ENCODE data around the gene ANKRD10.

ANKRD10 gene

DNA sequence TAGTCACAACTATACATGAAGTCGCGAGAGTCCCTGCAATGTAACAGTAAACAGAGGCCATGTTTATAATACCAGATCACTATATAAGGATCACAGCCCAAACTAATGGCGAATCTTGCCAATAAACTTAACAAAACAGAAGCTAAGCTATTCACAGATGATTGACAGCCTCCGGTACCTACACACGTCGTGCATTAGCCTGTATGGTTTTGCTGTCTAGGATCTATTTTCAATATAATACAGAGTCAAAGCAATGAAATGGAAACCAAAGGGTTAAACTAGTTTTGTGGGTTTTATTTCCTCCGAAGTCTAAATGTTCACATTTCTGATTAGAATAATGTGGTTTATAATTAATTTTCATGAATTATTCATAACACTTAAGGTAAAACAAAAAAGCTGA is 10.1 kb downstream of the ANKRD10 start:
- TF ChIP-seq, protein P1, sequence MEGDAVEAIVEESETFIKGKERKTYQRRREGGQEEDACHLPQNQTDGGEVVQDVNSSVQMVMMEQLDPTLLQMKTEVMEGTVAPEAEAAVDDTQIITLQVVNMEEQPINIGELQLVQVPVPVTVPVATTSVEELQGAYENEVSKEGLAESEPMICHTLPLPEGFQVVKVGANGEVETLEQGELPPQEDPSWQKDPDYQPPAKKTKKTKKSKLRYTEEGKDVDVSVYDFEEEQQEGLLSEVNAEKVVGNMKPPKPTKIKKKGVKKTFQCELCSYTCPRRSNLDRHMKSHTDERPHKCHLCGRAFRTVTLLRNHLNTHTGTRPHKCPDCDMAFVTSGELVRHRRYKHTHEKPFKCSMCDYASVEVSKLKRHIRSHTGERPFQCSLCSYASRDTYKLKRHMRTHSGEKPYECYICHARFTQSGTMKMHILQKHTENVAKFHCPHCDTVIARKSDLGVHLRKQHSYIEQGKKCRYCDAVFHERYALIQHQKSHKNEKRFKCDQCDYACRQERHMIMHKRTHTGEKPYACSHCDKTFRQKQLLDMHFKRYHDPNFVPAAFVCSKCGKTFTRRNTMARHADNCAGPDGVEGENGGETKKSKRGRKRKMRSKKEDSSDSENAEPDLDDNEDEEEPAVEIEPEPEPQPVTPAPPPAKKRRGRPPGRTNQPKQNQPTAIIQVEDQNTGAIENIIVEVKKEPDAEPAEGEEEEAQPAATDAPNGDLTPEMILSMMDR (IDR thresholded peaks at IDR 0.05; ENCODE audit: low read depth, low read length) = no peak
- H3K36me3 ChIP-seq = peaks cover 46% of the 10 kb centered on the region
- no peaks in the 10 kb centered on the region for H3K9me3 ChIP-seq
- H3K4me1 ChIP-seq = no peaks in the 10 kb centered on the region; the same call in 1 of the 2 replicates
- no peak overlapping the region for H3K4me3 ChIP-seq (ENCODE audit: low read depth, low read length)
- DNase-seq = no peak
- H3K27me3 ChIP-seq = no peaks in the 10 kb centered on the region

DNA sequence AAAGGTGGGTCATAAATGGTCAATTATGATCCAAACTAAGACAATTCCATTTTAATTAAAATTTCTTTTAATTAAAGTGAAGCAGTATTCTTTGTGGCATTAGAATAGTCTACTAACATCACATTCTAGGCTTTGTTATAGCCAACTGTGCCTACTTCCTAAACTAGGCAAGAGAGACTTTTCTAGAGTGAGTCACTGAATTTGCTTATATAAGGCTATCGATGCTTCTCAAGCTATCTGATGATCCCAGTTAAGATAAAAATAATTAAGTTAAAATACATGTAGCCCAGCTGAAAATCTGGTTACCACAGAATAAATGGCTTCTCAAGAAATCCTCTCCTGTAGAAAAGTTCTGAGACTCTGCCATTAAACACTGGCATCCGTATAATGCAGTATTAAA is 12.5 kb downstream of the ANKRD10 start:
- Histone ChIP-seq H3K27me3 (no peaks in the 10 kb centered on the region), H3K4me1 (no peaks in the 10 kb centered on the region; the same call in 1 of the 2 replicates), H3K36me3 (peaks cover 43% of the 10 kb centered on the region), H3K4me3 (ENCODE audit: low read depth, low read length) (no peak overlapping the region), H3K9me3 (no peaks in the 10 kb centered on the region)
- TF ChIP-seq, protein P1 (IDR thresholded peaks at IDR 0.05; ENCODE audit: low read depth, low read length) = no peak
- DNase-seq = no peak

DNA sequence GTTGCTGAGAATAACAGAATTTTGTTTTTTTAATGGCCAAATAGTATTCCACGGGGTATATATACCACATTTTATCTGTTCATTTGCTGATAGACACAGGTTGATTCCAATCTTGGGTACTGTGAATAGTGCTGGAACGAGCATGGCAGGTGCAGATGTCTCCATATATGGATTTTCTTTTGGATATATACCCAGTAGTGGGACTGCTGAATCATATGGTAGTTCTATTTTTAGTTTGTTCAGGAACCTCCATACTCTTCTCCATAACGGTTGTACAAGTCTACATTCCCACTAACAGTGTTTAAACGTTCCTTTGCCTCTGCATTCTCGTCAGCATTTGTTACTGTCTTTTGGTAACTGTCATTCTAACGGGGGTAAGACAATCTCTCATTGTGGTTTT is 17.3 kb downstream of the ANKRD10 start:
- H3K36me3 ChIP-seq = peaks cover 22% of the 10 kb centered on the region
- H3K4me3 ChIP-seq (ENCODE audit: low read depth, low read length) = no peak overlapping the region
- DNase-seq = no peak
- no peaks in the 10 kb centered on the region for H3K9me3 ChIP-seq
- H3K4me1 ChIP-seq = no peaks in the 10 kb centered on the region
- H3K27me3 ChIP-seq = no peaks in the 10 kb centered on the region
- TF ChIP-seq, protein P1 (IDR thresholded peaks at IDR 0.05; ENCODE audit: low read depth, low read length) = no peak

DNA sequence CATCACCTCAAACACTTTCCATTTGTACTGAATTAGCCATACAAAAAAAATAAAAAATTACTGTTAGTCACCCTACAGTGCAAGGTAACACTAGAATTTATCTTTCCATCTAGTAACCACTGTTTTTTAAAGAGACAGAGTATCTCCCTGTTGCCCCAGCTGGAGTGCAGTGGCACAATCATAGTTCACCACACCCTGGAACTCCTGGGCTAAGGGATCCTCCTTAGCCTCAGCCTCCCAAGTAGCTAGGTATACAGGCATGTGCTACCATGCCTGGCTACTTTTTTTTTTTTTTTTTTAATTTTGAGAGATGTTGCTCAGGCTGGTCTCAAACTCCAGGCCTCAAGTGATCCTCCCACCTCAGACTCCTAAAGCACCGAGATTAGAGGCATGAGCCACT is 17.9 kb downstream of the ANKRD10 start:
- Histone ChIP-seq H3K4me3 (ENCODE audit: low read depth, low read length) (no peak overlapping the region), H3K9me3 (no peaks in the 10 kb centered on the region), H3K36me3 (peaks cover 22% of the 10 kb centered on the region), H3K4me1 (no peaks in the 10 kb centered on the region), H3K27me3 (no peaks in the 10 kb centered on the region)
- TF ChIP-seq, protein P1 (IDR thresholded peaks at IDR 0.05; ENCODE audit: low read depth, low read length) = no peak
- DNase-seq = no peak

DNA sequence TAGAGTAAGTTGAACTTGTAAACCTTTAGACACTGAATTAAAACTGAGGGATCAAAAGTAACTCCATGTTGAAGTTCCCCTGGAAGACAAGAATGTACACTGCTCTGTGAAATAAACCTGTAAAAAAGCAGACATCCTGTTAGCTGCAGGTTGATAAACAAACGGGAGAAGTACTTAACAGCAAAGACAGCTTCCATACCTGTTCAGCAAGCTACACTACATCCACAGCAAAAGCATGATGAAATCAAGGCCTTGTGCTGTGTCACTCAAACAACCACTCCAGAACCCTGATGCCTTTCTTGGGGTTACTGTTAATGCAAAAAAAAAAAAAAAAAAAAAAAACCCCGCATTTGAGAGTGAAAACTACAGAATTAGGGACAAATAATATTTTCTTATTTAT is 20.8 kb downstream of the ANKRD10 start:
- no peak for DNase-seq
- Histone ChIP-seq H3K27me3 (no peaks in the 10 kb centered on the region), H3K4me3 (ENCODE audit: low read depth, low read length) (no peak overlapping the region), H3K9me3 (no peaks in the 10 kb centered on the region), H3K4me1 (no peaks in the 10 kb centered on the region), H3K36me3 (peaks cover 12% of the 10 kb centered on the region)
- TF ChIP-seq, protein P1 (IDR thresholded peaks at IDR 0.05; ENCODE audit: low read depth, low read length) = no peak

DNA sequence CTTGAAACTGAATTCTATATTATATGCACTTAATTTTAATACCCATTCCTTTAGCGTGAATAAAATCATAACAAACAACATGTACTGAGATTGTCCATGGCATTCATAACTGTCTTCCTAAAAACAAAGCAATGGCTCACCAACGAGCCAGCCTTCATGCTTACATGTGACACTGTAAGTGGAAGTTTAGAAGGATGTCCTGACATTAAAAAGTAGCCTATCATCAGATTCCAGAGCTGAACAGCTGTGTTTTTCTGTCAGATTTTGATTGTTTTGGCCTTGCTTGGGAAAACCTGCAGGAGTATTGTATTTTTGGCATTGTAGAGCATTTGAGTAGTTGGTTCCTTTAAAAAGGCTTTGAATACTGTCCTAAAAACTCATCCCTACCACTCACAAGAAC is 21.3 kb downstream of the ANKRD10 start:
- H3K4me3 ChIP-seq (ENCODE audit: low read depth, low read length) = no peak overlapping the region
- no peaks in the 10 kb centered on the region for H3K4me1 ChIP-seq
- H3K9me3 ChIP-seq = no peaks in the 10 kb centered on the region
- no peaks in the 10 kb centered on the region for H3K27me3 ChIP-seq
- TF ChIP-seq, protein P1 (IDR thresholded peaks at IDR 0.05; ENCODE audit: low read depth, low read length) = no peak
- H3K36me3 ChIP-seq = peaks cover 10% of the 10 kb centered on the region
- no peak for DNase-seq
